Measurements from ENCODE around the gene GZF1.
A peak's percentile ranks its signal among the peaks of the same experiment; 100 is the strongest.

Gene GZF1

GRCh38 chr20:23407781-23408464, 45.9 kb downstream of the GZF1 start:
- DNase-seq (ENCODE audit: low read depth, low spot score): no peak

- no peak for DNase-seq (ENCODE audit: low read depth, low spot score)
These were observed 47.0 kb downstream of the GZF1 start for GRCh38 chr20:23408957-23409356.

GRCh38 chr20:23409800-23410199, 47.8 kb downstream of the GZF1 start:
- no peak for DNase-seq (ENCODE audit: low read depth, low spot score)

GRCh38 chr20:23410916-23411695, 49.1 kb downstream of the GZF1 start:
- no peak for DNase-seq (ENCODE audit: low read depth, low spot score)

GRCh38 chr20:23412026-23412425, 50.0 kb downstream of the GZF1 start:
- DNase-seq (ENCODE audit: low read depth, low spot score): no peak

- DNase-seq (ENCODE audit: low read depth, low spot score): no peak
These were observed 52.0 kb downstream of the GZF1 start for GRCh38 chr20:23413862-23414422.

- DNase-seq (ENCODE audit: low read depth, low spot score): no peak
These were observed 52.7 kb downstream of the GZF1 start for GRCh38 chr20:23414526-23415188.

- no peak for DNase-seq (ENCODE audit: low read depth, low spot score)
These were observed 53.6 kb downstream of the GZF1 start for GRCh38 chr20:23415555-23415954.

GRCh38 chr20:23415959-23416583, 54.1 kb downstream of the GZF1 start:
- DNase-seq (ENCODE audit: low read depth, low spot score): no peak

- no peak for DNase-seq (ENCODE audit: low read depth, low spot score)
These were observed 55.9 kb downstream of the GZF1 start for GRCh38 chr20:23417861-23418260.

- DNase-seq (ENCODE audit: low read depth, low spot score): no peak
These were observed 57.6 kb downstream of the GZF1 start for GRCh38 chr20:23419657-23419994.

GRCh38 chr20:23419995-23420901, 58.3 kb downstream of the GZF1 start:
- DNase-seq (ENCODE audit: low read depth, low spot score): no peak

GRCh38 chr20:23420943-23421931, 59.3 kb downstream of the GZF1 start, which contains the start of gene NAPB:
Gene NAPB, minus strand, starts transcription at chr20:23421488. Its CDS starts 86 bp downstream, at chr20:23421402.
- DNase-seq (ENCODE audit: low read depth, low spot score): peak; percentile 84

Measured in activated naive CD8-positive, alpha-beta T cell treated with anti-CD3 and anti-CD28 coated beads, Interleukin-2, amount 50 U/mL, for 16 hours (primary cell).